ENCODE measurements around the gene NBPF15.
"Not testable (repeated sequence)": the region's sequence is repeated elsewhere in the genome, so short reads cannot be mapped to it uniquely, and the experiment has no call there.

Gene NBPF15, protein sequence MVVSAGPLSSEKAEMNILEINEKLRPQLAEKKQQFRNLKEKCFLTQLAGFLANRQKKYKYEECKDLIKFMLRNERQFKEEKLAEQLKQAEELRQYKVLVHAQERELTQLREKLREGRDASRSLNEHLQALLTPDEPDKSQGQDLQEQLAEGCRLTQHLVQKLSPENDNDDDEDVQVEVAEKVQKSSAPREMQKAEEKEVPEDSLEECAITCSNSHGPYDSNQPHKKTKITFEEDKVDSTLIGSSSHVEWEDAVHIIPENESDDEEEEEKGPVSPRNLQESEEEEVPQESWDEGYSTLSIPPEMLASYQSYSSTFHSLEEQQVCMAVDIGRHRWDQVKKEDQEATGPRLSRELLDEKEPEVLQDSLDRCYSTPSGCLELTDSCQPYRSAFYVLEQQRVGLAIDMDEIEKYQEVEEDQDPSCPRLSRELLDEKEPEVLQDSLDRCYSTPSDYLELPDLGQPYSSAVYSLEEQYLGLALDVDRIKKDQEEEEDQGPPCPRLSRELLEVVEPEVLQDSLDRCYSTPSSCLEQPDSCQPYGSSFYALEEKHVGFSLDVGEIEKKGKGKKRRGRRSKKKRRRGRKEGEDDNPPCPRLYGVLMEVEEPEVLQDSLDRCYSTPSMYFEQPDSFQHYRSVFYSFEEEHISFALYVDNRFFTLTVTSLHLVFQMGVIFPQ

DNA sequence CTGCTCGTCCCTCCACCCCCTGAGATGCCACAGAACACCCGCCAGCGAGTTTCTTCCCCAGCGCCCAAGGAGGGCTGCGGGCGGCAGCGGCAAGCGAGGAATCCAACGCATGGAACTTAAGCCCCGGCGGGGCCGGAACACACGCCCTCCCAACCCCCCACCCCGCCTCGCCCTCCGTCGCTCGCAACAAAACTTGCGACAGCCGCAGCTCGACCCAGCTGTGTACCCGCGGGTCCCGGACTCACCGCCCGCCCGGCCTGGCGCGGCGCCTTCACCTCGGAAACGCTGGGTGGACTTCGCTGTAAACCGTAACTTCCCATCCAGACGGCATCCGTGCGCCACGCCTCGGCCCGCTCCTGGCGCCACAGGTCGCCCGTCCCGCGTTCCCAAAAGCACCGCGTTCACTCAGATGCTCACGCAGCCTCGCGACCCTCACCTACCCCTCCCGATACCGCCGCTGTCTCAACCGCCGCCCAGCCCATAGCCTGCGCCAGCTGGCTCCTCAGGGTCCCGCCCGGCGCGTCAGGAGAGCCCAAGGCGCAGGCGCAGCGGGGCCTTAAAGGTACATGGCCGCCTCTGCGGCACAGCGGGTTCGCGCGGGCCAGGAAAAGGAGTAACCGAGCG is at the start of gene NBPF15:
NBPF15 (minus strand) TSS at position 534 of the 624 bp plus-strand sequence. CDS start 21,666 bp downstream, outside the sequence.
- DNase-seq (ENCODE audit: low spot score), result peak; percentile 75

DNA sequence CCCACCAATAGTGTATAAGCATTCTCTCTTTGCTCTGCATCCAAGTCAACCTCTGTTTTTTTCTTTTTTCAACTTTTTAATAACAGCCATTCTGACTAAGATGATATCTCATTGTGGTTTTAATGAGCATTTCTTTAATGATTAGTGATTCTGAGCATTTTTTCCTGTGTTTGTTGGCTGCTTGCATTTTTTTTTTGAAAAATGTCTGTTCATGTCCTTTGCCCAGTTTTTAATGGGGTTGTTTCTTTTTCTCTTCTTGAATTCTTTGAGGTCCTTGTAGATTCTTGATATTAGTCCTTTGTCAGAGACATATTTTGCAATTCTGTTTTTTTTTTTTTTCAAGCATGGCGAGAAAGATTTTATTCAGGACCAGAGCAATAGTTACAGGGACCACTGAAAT is 35.0 kb upstream of the NBPF15 start:
- DNase-seq (ENCODE audit: low spot score), result not testable (repeated sequence)

GRCh38 chr1:144494130-144494529 is 32.7 kb upstream of the NBPF15 start:
- DNase-seq (ENCODE audit: low spot score), result peak; percentile 7

GRCh38 chr1:144490394-144490793 is 28.9 kb upstream of the NBPF15 start:
- DNase-seq (ENCODE audit: low spot score), result not testable (repeated sequence)

- not testable (repeated sequence) for DNase-seq (ENCODE audit: low spot score)
Observed at GRCh38 chr1:144487002-144487401, 25.5 kb upstream of the NBPF15 start.

DNA sequence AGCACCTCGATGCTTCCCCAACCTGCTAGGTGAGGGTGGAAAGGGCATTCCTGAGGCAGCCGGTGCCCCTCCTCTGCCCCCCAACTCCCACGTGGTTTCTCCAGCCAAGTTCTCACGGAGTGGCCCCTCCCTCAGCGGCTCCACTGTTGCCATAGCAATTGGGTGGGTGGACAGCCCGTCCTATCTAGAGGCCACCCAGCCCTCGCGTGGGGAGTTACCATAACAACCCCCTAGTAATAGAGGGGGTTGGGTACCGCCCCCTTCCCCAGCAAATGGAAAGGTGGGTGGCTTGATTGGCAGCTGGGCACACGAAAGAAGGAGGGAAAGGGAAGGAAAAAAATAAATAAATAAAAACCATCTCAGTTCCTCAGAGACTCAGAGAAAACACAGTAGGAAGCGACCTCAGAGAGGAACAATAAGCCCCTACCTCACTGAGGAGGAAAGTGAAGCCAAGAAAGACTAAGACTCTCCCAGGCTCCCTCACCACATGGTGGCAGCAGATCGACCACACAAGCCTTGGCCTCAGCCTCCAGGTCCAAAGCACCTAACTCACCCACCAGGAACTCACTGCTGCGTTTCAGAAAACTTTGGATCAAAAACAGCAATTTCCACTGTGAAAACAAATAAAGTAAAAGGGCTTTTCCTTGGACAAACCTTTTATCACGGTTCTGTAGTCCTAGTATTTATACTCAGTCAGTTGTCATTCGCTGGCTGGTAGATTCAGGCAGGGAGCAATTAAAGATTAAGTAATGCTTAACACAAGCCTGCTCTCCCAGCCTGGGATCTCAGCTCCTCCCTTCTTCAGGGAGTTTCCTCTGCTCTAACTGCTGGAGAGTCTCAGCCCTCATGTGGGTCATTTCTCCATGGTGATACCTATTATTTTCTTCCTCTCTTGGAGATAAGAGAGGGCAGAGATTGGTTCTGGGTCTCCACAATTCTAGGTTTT is 23.9 kb upstream of the NBPF15 start:
- not testable (repeated sequence) for DNase-seq (ENCODE audit: low spot score)

DNA sequence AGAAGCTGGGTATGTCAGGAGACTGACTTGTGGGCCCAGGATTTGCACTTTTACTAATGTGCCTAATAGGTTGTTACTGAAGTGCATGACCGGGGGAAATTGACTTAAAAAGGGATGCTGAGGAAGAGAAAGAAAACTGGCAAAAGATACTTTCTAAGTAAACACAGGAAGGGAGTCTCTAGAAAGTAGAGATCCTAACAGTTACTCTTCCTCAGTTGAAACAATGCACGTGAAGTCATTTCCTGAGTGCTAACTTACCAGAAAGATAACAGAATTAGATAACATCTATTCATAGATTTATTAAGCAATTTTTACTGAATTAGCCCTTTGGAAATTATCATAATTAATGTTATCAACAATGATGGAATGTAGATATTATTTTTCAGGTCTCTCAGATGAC is 12.4 kb upstream of the NBPF15 start:
- not testable (repeated sequence) for DNase-seq (ENCODE audit: low spot score)

- DNase-seq (ENCODE audit: low spot score), result not testable (repeated sequence)
Observed at GRCh38 chr1:144471434-144471833, 10.0 kb upstream of the NBPF15 start.

- not testable (repeated sequence) for DNase-seq (ENCODE audit: low spot score)
Observed at GRCh38 chr1:144461778-144462177, 309 bp upstream of the NBPF15 start.

DNA sequence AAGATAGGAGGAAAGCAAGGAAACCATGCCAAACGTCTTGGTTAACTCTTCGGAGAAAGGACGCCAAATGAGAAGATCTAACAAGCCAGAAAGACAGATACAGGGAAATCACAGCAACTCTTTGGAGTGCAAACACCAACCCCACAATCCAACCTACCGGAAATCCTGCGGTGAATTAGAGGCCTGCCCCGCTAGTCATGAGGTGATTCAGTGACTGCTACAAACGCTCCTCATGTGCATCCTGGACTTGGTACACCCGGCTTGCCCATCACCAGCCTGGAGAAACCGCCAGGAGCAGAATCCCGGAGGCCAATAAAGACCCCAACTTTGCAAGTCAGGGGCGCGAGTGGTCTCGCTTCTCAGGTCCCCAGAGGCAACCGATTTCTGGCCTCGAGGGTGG is 783 bp downstream of the NBPF15 start:
- DNase-seq (ENCODE audit: low spot score), result not testable (repeated sequence)

DNA sequence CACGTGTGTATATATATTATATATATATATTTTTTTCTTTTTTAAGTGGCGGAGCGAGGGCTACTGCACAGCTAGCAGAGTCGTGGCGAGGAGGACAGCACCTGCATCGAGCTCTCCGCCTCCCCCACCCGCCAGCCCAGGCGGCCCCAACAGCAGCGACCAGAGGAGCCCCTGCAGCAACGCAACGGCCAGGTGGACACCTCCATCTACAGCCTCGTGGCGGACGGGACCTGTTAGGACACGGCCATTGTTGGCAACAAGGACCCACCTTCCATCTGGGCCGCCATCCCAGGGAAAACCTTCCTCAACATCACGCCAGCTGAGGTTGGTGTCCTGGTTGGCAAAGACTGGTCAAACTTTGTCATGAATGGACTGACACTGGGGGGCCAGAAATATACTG is 19.1 kb downstream of the NBPF15 start:
- DNase-seq (ENCODE audit: low spot score), result not testable (repeated sequence)

DNA sequence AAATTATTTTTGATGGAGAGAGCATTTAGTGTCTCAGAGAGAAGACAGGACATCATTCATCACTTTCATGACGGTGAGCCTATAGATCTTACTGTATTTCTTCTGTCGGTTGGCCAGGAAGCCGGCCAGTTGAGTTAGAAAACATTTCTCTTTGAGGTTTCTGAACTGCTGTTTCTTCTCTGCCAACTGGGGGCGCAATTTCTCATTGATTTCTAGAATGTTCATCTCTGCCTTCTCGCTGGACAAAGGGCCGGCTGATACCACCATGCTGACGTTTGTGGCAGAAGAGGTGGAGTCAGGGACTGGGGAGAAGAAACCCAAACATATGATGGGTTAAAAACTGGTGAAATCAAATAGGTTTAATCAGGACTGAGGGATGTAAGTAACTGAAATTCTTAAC is 21.7 kb downstream of the NBPF15 start:
- not testable (repeated sequence) for DNase-seq (ENCODE audit: low spot score)

DNA sequence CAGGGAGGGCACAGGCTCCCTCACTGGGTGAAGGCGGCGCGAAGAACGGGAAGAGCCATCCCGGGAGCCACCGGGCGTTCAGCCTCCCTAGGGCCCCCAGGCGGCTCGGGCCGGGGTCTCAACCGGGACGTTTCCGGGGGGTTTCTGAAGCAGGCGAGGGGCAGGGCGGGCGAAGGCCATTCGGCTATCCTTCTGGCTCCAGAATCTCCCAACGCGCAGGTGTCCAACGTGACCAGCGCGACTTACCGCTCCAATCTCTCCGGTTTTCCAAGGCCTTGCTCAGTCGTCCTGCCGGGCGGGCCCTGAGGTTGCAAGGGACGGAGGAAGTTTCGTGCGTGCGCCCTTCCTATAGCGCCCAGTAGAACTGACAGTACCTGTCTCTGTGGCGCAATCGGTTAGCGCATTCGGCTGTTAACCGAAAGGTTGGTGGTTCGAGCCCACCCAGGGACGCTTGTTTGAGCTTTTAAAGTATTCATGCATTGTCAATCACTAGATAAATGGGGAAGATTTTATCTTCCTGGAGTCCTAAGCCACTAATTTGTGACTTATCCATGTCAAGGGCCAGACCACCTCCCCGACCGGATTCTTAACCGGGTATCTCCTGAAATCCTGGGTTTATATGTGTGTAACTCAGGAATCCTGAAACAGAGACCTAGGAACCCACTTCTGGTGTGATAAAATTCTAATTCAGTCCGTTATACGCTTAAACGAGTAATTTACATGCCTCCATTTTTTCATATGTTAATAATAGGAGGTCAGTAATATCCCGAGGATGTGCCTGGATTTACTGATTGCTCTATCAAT is 42.4 kb downstream of the NBPF15 start:
- DNase-seq (ENCODE audit: low spot score), result not testable (repeated sequence)

- not testable (repeated sequence) for DNase-seq (ENCODE audit: low spot score)
Observed at GRCh38 chr1:144413404-144414118, 47.9 kb downstream of the NBPF15 start.

- peak; percentile 99 for DNase-seq (ENCODE audit: low spot score)
Observed at GRCh38 chr1:144412491-144413403, 48.7 kb downstream of the NBPF15 start.

GRCh38 chr1:144412068-144412471 is 49.4 kb downstream of the NBPF15 start:
- DNase-seq (ENCODE audit: low spot score), result peak; percentile 80

GRCh38 chr1:144402807-144403206 is 58.7 kb downstream of the NBPF15 start:
- not testable (repeated sequence) for DNase-seq (ENCODE audit: low spot score)

- DNase-seq (ENCODE audit: low spot score), result not testable (repeated sequence)
Observed at GRCh38 chr1:144371651-144372050, 89.8 kb downstream of the NBPF15 start.

Data from NAMALWA (cell line).